ENCODE results near the gene PACS1.
"Not testable (repeated sequence)": the region's sequence is repeated elsewhere in the genome, so short reads cannot be mapped to it uniquely, and the experiment has no call there.

PACS1 gene

DNA sequence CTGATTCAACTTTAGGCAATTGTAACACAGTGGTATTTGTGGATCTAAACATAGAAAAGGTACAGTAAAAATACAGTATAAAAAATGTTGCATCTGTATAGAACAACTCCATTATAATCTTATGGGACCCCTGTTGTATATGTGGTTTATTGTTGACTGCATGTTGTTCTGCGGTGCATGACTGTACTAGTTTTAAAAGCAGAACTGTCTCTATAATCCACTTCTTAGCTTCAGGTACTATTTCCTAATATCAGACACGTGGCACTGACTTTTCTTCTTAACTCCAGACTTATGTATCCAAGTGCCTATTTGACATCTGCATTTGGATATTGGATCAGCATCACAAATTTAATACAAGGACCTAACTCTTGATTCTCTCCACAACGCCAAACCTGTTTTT, 41.1 kb downstream of the PACS1 start:
- no peak for DNase-seq (ENCODE audit: low spot score)

DNA sequence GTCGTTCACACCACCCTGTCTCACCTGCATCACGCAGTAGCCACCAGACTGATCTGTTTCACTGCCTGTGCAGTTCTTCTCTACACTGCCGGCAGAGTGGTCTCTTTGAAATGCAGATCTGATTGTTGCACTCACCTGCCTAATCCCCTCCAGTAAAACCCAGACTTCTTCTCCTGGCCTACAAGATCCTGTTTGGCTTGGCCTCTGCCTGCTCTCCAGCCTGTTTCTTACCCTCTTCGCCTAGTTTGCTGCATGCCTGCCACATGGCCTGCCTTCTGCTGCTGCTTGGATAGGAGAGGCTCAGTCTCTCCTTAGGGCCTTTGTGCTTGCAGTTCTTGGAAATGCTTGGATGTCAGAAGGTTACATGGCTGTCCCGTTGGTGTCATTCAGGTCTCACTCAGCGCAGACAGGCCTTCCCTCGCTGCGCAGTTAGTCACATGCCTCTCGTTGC, 42.0 kb downstream of the PACS1 start:
- no peak for DNase-seq (ENCODE audit: low spot score)

DNA sequence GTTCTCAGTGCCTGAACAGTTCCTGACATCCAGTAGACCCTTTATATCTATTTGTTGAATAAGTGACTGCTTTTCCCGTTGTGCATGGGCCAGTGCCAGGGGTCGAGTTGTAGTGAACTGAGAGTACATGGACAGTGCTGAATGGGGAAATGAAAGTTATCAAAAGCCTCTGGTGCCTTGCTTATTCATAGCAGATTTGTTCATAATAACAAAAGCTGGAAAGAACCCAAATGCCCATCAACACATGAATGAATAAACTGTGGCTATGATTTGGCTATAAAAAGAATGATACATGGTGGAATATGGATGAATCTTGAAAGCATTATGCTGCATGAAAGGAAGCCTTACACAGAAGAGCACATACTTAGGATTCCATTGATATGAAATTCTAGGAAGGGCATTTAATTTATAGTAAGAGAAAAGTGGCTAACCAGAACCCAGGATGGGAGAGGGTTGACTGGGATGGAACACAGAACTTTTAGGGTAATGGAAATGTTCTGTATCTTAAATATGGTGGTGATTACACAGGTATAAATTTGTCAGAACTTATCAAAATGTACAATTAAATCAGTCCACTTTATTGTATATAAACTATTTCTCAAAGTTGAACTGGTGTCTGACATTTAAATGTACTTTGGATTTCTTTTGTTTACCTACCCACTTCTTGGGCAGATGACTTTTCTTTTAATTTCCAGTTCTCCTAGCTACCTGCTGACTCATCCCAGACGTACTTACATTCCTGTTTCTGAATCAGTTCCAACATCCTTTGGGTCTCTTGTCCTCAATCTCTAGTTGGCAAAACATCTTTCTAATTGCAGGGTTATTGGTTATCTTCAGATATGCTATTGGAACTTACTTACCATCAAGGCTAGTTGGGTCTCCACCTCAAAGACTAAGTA, 42.8 kb downstream of the PACS1 start:
- peak; percentile 46 for DNase-seq (ENCODE audit: low spot score)

DNA sequence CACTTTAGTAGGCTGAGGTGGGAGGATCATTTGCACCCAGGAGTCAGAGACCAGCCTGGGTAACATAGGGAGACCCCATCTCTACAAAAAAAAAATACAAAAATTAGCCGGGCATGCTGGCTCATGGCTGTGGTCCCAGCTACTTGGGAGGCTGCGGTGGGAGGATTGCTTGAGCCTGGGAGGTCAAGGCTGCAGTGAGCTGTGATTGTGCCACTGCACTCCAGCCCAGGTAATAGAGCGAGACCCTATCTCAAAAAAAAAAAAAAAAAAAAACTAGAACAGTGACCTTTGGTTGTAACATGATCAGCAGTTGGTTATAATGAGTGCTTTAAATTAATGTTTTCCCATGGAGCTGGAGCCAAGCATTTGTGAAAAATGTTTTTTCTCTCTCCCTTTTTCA, 44.9 kb downstream of the PACS1 start:
- not testable (repeated sequence) for DNase-seq (ENCODE audit: low spot score)

DNA sequence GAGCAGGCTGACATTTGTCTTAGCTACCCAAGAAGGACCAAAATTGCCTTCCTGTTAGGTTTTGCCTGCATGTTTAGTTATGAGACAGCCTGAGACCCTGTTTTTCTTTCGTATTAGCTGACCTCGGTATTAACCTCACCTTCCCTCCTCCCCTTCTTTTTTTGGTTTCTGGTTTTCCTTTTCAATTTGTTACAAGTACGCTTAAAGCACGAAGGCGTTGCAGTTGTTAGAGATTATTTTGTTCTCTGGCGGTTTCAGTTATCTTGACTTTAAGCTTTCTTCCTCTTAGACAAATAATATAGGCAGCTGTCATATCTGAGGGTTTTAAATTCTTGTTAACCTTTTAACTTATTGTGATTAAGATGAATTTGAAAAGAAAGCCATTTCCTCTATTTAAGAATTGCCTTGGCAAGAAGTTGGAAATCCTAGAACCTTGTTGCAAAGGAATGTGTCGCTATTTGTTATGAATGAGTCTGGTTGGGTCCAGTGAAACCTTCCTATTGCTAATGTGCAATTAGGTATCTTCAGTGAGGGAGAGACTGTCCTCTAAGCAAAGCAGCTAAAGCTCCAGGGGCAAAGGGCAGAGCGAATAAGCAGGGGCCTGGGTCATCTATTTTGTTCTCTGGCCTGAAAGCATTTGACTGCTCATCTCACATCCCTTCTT, 45.7 kb downstream of the PACS1 start:
- DNase-seq (ENCODE audit: low spot score) = no peak

DNA sequence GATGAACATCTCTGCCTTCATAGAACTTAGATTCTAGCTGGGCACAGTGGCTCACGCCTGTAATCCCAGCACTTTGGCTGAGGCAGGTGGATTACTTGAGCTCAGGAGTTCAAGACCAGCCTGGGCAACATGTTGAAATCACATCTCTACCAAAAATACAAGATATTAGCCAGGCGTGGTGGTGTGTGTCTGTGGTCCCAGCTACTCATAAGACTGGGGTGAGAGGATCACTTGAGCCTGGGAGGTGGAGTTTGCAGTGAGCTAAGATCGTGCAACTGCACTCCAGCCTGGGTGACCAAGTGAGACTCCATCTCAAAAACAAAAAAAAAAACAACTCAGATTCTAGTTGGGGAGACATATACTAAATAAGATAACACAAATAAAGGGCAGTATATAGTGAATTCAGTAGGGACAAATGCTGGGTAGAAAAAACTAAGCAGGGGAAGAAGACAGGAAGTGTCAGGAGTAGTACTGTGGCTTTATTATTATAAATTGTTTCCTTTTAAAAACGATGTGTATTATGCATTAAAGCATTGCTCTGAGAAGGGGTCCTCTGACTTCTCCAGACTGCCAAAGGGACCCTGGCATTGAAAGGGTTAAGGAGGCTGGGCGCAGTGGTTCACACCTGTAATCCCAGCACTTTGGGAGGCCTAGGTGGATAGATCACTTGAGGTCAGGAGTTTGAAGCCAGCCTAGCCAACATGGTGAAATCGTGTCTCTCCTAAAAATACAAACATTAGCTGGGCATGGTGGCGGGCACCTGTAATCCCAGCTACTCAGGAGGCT, 46.7 kb downstream of the PACS1 start:
- DNase-seq (ENCODE audit: low spot score) = no peak

DNA sequence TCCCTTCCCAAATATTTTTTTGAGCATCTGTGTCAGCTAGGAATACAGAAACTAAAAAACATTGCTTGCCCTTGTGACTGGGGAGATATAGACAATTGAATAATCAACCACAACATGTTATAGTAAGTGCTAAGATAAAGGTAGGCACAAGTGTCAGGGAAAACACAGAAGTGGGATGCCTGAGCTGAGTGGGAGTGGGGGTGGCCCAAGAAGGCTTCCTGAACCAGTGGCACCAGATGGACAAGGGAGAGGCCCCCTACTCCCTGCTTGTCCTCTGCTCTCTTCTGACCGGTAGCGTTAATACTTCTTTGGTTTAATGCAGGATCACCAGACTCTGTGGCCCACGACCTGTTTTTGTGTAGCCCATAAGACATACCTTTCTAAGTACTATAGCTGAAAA, 48.8 kb downstream of the PACS1 start:
- DNase-seq (ENCODE audit: low spot score) = no peak

DNA sequence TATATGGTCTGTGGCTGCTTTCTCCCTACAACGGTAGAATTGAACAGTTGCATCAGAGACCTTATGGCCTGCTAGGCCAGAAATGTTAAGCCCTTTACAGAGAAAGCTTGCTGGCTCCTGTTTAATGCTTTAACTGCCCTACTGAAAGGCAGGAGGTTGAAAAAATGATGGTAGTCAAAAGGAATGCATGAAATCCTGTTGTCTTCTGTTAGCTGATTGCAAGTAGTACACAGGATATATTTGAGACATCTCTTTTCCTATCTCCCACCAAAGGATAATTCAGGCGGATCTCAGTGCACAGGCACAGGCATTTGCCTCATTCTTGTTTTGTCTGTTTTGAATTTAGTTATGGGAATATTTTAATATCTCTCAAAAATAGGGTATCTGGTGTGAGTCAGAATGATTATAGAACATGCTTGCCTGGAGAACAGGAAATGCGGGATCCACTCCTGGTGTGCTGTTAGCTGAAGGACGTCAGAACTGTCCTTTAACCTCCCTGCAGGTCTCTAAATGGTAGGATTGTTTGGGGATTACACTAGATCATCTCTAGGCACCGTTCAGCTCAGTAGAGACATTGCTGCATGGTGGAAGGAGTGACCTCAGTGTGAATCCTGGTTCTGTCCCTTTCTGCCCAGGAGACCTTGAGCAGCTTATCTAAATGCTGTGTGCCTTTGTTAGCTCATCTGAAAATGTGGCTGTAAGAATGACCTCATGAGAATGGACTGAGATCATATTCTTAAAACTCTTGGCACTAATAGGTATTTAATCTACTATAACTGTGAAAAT, 49.5 kb downstream of the PACS1 start:
- no peak for DNase-seq (ENCODE audit: low spot score)

DNA sequence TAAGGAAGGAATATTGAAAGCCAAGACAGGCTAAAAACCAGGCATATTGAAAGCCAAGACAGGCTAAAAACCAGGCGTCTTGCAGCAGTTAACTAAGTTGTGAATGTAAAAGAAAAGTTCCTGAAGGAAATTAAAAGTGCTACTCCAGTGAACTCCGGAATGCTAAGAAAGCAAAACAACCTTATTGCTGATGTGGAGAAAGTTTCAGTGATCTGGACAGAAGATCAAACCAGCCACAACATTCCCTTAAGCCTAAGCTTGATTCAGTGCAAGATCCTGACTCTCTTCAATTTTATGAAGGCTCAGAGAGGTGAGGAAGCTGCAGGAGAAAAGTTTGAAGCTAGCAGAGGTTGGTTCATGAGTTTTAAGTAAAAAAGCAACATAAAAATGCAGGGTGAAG, 51.4 kb downstream of the PACS1 start:
- no peak for DNase-seq (ENCODE audit: low spot score)

DNA sequence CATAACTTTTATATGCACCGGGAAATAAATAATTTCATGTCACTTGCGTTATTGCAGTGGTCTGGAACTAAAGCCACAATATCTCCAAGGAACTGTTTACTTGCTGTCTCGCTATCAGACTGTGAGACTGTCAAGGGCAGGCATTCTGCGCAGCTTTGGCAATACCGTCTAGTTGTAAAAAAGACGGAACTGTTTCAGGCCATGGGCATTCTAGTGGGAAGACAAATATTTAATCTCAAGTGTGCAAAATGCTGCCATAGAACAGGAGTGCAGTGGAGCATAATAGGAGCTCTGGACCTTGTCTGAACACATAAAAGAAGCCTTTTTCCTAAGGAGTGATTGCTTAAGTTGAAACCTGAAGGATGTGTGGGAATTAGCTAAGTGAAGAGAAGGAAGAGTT, 53.8 kb downstream of the PACS1 start:
- DNase-seq (ENCODE audit: low spot score) = no peak

DNA sequence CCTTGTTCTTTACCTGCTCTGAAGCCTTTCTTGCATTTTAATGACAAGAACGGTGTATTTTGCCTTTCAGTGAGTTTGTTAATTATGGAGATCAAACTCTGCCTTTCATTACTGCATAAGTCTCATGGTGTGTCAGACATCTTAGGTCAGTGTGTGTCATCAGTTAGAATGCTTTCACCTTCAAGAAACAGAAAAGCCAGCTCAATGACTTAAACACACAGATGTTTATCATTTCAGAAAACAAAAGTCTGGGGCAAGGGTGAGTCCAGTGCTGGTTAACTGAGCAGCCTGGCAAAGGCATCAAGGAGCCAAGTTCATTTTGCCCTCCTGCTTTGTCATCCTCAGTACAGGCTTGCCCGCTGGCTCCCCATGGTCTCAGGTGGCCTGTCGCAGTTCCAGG, 54.5 kb downstream of the PACS1 start:
- no peak for DNase-seq (ENCODE audit: low spot score)

DNA sequence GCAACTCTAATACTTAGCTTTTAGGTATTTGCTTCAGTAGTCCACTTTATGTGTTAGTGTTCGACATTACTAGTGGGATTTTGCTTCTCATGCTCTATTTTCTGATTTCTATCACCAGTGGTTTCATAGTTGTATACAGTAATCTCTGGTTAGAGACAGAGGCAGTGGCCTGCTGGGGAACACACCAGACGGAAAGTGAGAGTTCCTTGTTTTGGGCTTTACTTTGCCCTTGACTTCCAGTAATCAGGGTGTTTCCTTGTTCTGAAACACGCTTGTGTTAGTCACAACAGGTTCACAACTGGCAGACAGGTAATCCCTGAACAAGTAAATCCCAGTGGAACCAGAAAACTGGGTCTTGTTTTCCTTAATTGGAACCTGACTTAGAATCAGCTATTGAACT, 56.0 kb downstream of the PACS1 start:
- DNase-seq (ENCODE audit: low spot score) = no peak

DNA sequence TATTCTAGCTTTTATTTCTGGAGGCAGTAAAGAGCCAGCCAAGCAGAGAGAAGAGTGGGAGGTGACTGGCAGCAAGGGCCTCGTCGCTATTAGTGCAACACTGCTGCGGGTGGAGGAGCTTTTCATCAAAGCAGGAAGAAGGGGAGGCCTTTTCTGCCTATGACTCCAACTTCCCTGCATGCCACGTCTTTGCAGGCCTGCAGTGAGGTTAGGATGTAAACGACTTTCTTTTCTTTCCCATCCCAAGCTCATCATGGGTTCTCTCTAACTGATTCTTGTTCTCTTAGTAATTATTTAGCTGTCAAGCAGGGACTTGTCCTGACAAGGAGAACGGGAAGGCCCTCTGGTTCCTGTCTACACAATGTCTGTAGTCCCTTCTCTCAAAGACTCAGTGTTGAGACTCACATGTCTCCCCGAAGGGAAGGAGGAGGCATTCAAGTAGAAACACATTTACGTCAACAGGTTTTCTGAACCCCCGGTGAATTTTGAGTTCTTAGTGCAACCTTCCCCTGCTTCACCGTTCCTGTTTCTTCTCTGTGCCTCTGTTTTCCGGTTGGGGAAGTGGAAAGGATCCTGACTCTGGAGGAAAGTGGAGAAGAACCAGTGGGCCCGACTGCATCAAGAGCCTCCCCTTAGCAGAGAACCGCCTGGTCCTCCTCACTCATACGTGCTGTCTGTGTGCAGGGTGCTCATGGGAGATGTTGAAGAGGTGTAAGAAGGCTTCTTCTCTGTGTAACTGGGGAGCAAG, 56.9 kb downstream of the PACS1 start:
- DNase-seq (ENCODE audit: low spot score) = no peak

DNA sequence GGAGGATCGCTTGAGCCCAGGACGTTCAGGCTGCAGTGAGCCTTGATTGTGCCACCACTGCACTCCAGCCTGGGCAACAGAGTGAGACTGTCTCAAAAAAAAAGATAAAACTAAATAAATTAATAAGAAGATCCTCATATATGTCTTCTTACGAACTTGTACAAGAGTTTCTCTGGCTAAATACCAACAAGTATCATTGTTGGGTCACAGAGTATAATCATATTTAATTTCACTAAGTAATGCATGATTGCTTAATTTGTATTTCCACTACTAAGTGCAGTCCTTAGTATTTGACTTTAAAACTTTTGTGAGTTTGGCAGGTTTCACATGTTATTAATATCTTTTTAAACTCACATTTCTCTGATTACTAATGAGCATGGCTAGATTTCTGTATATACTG, 60.9 kb downstream of the PACS1 start:
- DNase-seq (ENCODE audit: low spot score) = no peak

DNA sequence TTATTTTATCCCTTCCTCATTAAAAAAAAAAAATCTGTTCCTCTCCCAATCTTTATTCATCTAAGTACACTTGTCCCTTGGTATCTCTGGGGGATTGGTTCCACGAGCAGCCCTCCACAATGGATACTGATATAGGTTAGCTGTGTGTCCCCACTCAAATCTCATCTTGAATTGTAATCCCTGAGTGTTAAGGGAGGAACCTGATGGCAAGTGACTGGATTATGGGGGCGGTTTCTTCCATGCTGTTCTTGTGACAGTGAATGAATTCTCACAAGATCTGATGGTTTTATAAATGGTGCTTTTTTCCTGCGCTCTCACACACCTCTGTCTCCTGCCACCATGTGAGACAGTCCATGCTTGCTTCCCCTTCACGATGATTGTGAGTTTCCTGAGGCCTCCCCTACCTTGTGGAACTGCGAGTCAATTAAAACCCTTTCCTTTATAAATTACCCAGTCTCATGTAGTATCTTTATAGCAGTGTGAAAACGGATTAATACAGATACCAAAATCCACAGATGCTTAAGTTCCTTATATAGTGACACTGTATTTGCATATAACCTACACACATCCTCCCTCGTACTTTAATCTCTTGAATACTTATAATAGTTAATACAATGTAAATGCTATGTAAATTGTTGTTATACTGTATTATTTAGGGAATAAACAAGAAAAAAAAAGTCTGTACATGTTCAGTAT, 62.0 kb downstream of the PACS1 start:
- no peak for DNase-seq (ENCODE audit: low spot score)

DNA sequence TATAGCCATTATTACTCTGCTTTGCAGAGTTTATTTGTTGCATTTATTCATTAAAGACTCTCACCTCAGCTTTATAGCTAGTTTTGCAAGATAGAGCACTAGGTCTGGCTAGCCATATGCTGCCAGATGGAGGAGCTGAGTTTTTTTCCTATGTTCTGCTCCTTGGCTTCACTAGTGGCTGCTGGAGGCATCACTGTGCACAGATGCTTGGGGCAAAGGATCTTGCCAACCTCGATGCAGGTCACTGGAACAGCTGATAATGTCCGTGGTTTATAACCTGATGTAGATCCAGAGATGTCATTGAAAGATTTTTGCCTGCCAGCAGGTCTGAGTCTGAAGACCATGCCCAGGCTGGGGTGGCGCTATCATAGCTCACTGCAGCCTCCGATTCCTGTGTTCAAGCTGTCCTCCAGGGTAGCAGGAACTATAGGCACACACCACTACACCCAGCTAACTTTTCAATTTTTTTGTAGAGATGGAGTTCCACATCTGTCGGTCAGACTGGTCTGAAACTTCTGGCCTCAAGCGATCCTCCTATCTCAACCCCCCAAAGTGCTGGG, 63.2 kb downstream of the PACS1 start:
- no peak for DNase-seq (ENCODE audit: low spot score)

DNA sequence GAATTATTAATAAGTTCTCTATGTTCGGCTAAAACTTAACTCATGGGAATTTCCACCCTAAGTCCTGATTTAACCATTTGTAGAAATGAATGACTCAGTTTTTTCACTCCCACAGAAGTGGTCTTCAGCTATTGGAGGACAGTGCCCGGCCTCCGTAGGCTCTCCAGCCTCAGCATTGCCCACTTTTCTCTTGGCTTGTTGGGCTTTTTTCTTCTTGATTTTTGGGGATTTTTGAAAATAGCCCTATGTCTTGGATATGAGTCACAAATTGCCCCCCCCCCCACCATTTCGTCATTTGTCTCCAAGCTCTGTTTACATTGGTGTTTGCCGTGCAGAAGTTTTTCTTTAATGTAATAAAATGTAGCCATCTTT, 66.7 kb downstream of the PACS1 start:
- no peak for DNase-seq (ENCODE audit: low spot score)

DNA sequence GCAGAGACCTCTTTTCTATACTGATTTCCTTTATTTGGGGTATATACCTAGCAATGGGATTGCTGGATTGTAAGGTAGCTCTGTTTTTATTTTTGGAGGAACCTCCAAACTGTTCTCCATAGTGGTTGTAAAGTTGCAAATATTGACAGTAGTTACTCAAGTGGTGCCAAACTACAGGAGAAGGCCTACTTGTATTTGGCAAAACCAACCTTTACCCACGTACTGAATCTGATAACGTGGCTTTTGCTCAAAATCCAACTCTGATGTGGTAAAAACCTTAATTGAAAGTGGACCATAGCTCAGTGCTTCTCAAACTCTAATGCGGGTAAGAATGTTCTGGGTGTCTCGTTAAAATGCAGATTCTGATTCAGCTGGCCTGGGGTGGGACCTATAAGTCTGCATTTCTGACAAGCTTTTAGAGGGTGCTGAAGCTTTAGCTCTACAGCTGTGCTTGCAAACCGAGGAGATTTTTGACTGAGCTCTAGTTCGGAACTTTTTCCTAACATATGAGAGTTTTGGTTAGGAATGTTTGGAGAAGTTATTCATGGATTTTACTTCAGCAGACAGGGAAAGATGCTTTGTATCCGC, 69.8 kb downstream of the PACS1 start:
- DNase-seq (ENCODE audit: low spot score) = no peak

DNA sequence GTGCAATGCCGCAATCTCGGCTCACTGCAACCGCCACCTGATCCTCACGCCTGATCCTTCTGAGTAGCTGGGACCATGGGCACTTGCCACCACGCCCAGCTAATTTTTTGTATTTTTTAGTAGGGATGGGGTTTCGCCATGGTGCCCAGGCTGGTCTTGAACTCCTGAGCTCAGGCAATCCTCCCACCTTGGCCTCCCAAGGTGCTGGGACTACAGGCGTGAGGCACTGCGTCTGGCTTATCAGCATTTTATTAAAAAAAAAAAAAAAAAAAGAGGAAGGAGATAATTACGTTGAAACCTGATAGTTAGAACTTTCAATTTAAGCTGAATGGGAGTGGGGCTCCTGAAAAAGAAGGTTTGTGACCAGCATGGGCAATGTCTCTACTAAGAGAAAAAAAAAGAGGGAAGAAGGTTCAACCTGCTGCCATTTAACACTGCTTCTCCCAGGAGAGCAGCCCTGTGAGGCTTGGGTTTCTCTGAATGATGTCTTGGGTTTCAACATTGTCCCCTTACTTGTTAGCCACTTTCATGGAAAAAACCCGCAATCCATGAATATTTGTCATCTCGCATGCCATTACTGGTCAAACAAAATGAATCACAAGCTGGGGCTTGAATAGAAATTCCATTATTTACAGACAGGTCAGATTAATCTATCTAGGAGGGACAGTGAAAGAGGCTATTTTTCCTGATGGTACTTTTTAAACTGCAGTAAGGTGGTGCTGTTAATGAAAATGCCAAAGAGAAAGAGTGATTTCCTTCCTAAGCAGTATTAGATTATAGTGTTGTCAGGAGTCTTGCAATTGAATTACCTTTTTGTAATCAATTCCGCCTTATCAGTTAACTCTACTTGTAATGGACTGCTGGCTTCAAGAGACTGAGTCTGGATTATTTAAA, 72.5 kb downstream of the PACS1 start:
- DNase-seq (ENCODE audit: low spot score) = no peak
